Kidney (tissue), 14 donors: ENCODE measurements around the gene COL23A1. TPM values are rescaled to one million over a fixed set of nuclear protein-coding genes. Genes with fewer than 3 reads are reported as not detected.

Experiments
- DNase-seq, 5 donors: peaks; one replicate each; pipeline ENCODE4 v3.0.0-alpha.2; 2013 to 2020
- FAIRE-seq: peaks from 2 replicates; lab custom pipeline; 2012; peaks lifted over from hg19 to GRCh38; lab: Jason Lieb, UNC
- H3K27ac ChIP-seq, 2 donors: one replicate each; pipeline ENCODE4 v1.7.0; 2013; ENCODE audit warnings: low read depth in 2 of 2, low read length in 2 of 2, inconsistent platforms in 1 of 2
- H3K27me3 ChIP-seq: one replicate; pipeline ENCODE4 v1.7.1; 2013; ENCODE audit warnings: low read length, inconsistent platforms; ENCODE audit not compliant: control insufficient read depth, insufficient read depth
- H3K36me3 ChIP-seq, 3 donors: one replicate each; pipeline versions ENCODE4 v1.7.0 to v1.7.1; 2013; ENCODE audit warnings: low read length in 3 of 3, control low read depth in 1 of 3, inconsistent platforms in 1 of 3; ENCODE audit not compliant: insufficient read depth in 3 of 3, control insufficient read depth in 2 of 3
- H3K4me1 ChIP-seq, 3 donors: one replicate each; pipeline versions ENCODE4 v1.7.0 to v1.7.1; 2013; ENCODE audit warnings: low read length in 3 of 3, inconsistent platforms in 1 of 3, low read depth in 1 of 3; ENCODE audit not compliant: control insufficient read depth in 2 of 3, insufficient read depth in 2 of 3
- H3K4me3 ChIP-seq, 3 donors: one replicate each; pipeline versions ENCODE4 v1.7.0 to v1.8.1; 2013; ENCODE audit warnings: low read length in 3 of 3, control low read depth in 1 of 3, inconsistent platforms in 1 of 3
- H3K9ac ChIP-seq, 3 donors: one replicate each; pipeline versions ENCODE4 v1.7.0 to v1.7.1; 2013; ENCODE audit warnings: low read length in 3 of 3, control low read depth in 1 of 3, inconsistent platforms in 1 of 3
- H3K9me3 ChIP-seq, 3 donors: one replicate each; pipeline versions ENCODE4 v1.7.0 to v1.7.1; 2013; ENCODE audit warnings: low read length in 3 of 3, control low read depth in 1 of 3, inconsistent platforms in 1 of 3; ENCODE audit not compliant: control insufficient read depth in 2 of 3, insufficient read depth in 1 of 3
- intact Hi-C: fragments of 100-400 bp; cut with DNase I; formaldehyde crosslinking; loops from one replicate; pipeline ENCODE4 v1.11.1; 2022
- polyA plus RNA-seq: library from polyadenylated mRNA; stranded (reverse); fragments of 350-450 nt; fragmentation: Illumina TruSeq; extraction: RNeasy Lipid Tissue Mini Kit (QIAGEN cat#74804); gene quantifications from one replicate; pipeline ENCODE4 v1.2.3, GENCODE V29; 2014; ENCODE audit warnings: low read depth, low replicate concordance; ENCODE audit not compliant: insufficient read depth
- total RNA-seq: library from RNA; stranded (reverse); fragmentation: NEBNext Ultra II Directional; extraction: Animal tissue kit (Norgen Biotek cat#: 25700); gene quantifications from one replicate; pipeline ENCODE4 v1.2.1, GENCODE V29; 2021
- TF ChIP-seq, protein P1 (sequence below): IDR thresholded peaks from 3 replicates; pipeline ENCODE4 v1.5.1; 2012; ENCODE audit warnings: mild to moderate bottlenecking, moderate library complexity, borderline replicate concordance; ENCODE audit not compliant: insufficient read depth; ENCODE audit errors: extremely low read depth
- donor health status: control.
- donor health status: control.
- donor health status: control.
- donor health status: control.
- donor health status: control.
- donor health status: DM: yes; HTN: yes; CAD: no.
- donor health status: Normal renal cell carcinoma (clear cell type).

The COL23A1 gene
- total and polyA plus RNA-seq, 2 donors from 2014 or later: 4.1 to 8.7 TPM

DNA sequence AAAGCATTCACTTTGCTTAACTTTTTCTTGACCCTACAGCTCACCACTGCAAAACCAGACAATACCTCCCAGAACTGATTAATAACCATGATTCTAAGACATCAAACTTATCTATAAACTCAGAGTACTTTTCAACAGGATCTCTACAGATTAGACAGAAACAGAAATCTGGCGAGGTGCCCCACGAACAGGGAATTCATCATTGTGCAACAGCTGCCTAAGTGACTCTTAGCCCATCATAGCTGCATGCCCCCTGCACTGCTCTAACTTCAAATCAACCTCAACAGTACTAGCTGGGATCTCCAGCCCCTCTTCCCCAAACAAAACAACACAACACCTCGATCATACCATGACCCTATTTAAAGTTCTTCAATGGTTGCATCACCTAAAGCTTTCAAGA lies 16.1 kb upstream of the COL23A1 start:
- Histone ChIP-seq H3K36me3 (peaks cover 12 to 56% (median 36%) of the 10 kb centered on the region in 3 donors), H3K4me3 (no peak overlapping the region), H3K4me1 (no peaks in the 10 kb centered on the region), H3K27ac (no peak overlapping the region), H3K9me3 (no peaks in the 10 kb centered on the region), H3K27me3 (no peaks in the 10 kb centered on the region), H3K9ac (no peak overlapping the region)
- TF ChIP-seq, protein P1, sequence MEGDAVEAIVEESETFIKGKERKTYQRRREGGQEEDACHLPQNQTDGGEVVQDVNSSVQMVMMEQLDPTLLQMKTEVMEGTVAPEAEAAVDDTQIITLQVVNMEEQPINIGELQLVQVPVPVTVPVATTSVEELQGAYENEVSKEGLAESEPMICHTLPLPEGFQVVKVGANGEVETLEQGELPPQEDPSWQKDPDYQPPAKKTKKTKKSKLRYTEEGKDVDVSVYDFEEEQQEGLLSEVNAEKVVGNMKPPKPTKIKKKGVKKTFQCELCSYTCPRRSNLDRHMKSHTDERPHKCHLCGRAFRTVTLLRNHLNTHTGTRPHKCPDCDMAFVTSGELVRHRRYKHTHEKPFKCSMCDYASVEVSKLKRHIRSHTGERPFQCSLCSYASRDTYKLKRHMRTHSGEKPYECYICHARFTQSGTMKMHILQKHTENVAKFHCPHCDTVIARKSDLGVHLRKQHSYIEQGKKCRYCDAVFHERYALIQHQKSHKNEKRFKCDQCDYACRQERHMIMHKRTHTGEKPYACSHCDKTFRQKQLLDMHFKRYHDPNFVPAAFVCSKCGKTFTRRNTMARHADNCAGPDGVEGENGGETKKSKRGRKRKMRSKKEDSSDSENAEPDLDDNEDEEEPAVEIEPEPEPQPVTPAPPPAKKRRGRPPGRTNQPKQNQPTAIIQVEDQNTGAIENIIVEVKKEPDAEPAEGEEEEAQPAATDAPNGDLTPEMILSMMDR: no peak
- no peak for FAIRE-seq
- no peak for DNase-seq
- intact Hi-C loops: no loop called here

DNA sequence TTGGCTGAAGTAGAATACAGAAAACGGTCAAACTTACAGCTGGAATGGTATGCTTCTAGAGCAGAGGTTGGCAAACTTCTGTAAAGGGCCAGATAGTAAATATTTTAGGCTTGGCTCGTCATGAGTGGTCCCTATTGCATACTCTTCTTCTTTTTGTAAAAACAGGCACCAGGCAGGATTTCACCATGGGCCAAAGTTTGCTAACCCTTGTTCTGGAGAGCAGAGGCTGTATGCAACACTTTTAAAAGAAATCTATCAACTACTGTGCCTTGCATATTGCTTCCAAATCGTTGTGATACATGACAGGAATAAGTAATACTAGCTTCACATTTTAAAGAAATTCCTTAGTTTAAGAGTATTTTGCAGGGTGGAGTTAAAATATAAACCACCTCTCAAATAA lies 15.6 kb upstream of the COL23A1 start:
- Histone ChIP-seq H3K9me3 (no peaks in the 10 kb centered on the region), H3K27ac (no peak overlapping the region), H3K4me1 (no peaks in the 10 kb centered on the region), H3K4me3 (no peak overlapping the region), H3K9ac (no peak overlapping the region), H3K27me3 (no peaks in the 10 kb centered on the region), H3K36me3 (peaks cover 12 to 51% (median 33%) of the 10 kb centered on the region in 3 donors)
- intact Hi-C loops: no loop called here
- DNase-seq (no peak), FAIRE-seq (no peak)
- TF ChIP-seq, protein P1: no peak

DNA sequence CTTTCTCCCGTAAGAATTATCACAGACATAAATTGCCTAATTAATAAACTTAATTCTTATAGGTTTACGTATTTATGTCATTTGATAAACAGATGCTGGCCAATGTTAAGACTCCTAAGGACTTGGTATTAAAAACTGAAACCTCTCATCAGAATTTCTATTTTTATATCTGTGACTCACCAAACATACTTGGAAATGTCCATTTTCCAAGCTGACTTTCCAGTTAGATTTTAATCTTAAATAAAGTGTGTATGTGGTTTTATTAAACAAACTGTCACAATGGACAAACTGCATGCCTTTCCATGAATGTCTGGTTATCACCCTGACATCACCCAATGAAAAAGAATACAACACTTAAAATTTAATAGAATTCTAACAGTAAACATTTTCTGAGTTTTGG lies 12.6 kb upstream of the COL23A1 start:
- no peak for FAIRE-seq

More for the DNA sequence above, 12.6 kb upstream of the COL23A1 start:
- intact Hi-C loops: no loop called here
- no peak for DNase-seq
- Histone ChIP-seq H3K9ac (no peak overlapping the region), H3K27ac (no peak overlapping the region), H3K4me1 (no peaks in the 10 kb centered on the region), H3K27me3 (no peaks in the 10 kb centered on the region), H3K36me3 (peaks cover 10 to 40% (median 20%) of the 10 kb centered on the region in 3 donors), H3K4me3 (no peak overlapping the region), H3K9me3 (no peaks in the 10 kb centered on the region)
- TF ChIP-seq, protein P1: no peak
